Neural progenitor cell (in vitro differentiated cells): ENCODE measurements around the gene MYL1.

Experiments
- CTCF ChIP-seq: fragments of 200-600 bp; sonication (generic); IDR thresholded peaks from 2 replicates; pipeline ENCODE4 v1.5.1; 2017; ENCODE audit warnings: antibody characterized with exemption, mild to moderate bottlenecking
- EZH2 ChIP-seq: fragments of 200-600 bp; sonication (generic); IDR thresholded peaks from 2 replicates; pipeline ENCODE4 v1.6.1; 2017; ENCODE audit warnings: antibody characterized with exemption, mild to moderate bottlenecking, moderate library complexity

GRCh38 chr2:210324458-210324857 is 9.5 kb upstream of the MYL1 start:
- TF ChIP-seq CTCF (no peak), EZH2 (no peak)
